Nephron progenitor cell (in vitro differentiated cells): ENCODE data around the gene TCEAL9.

Source experiments
- DNase-seq: peaks from one replicate; pipeline ENCODE4 v3.0.0; 2021
- H3K27ac Mint-ChIP-seq: 2 replicates; pipeline ENCODE4 v1.8.0; 2021; ENCODE audit warnings: mild to moderate bottlenecking, moderate library complexity, mixed read lengths
- H3K27me3 Mint-ChIP-seq: 2 replicates; pipeline ENCODE4 v1.8.0; 2021; ENCODE audit warnings: mild to moderate bottlenecking, low read depth, mixed read lengths; ENCODE audit not compliant: poor library complexity
- H3K36me3 Mint-ChIP-seq: 2 replicates; pipeline ENCODE4 v1.8.0; 2021; ENCODE audit warnings: low read depth, mixed read lengths
- H3K4me1 Mint-ChIP-seq: 2 replicates; pipeline ENCODE4 v1.8.0; 2021; ENCODE audit warnings: mixed read lengths
- H3K4me3 Mint-ChIP-seq: 2 replicates; pipeline ENCODE4 v1.8.0; 2021; ENCODE audit warnings: mild to moderate bottlenecking, moderate library complexity, mixed read lengths
- H3K9me3 Mint-ChIP-seq: 2 replicates; pipeline ENCODE4 v1.8.0; 2021; ENCODE audit warnings: mild to moderate bottlenecking, moderate library complexity, mixed read lengths
- CTCF ChIP-seq: fragments of 200-600 bp; sonication (generic); IDR thresholded peaks from 2 replicates; pipeline ENCODE4 v1.5.0; 2021; ENCODE audit warnings: antibody characterized with exemption

Gene TCEAL9

GRCh38 chrX:103393487-103393886 lies 37.2 kb downstream of the TCEAL9 start:
- no peaks in the 10 kb centered on the region for H3K36me3 Mint-ChIP-seq
- H3K4me1 Mint-ChIP-seq: peaks cover 31% of the 10 kb centered on the region
- H3K27ac Mint-ChIP-seq: no peak overlapping the region
- H3K9me3 Mint-ChIP-seq: peaks cover 34% of the 10 kb centered on the region
- peaks cover 4% of the 10 kb centered on the region for H3K27me3 Mint-ChIP-seq
- no peak for DNase-seq
- no peak overlapping the region for H3K4me3 Mint-ChIP-seq
- no peak for TF ChIP-seq CTCF

- Mint-ChIP-seq H3K4me3 (no peak overlapping the region), H3K4me1 (peaks cover 50% of the 10 kb centered on the region), H3K27me3 (peaks cover 4% of the 10 kb centered on the region), H3K36me3 (no peaks in the 10 kb centered on the region), H3K27ac (no peak overlapping the region), H3K9me3 (peaks cover 27% of the 10 kb centered on the region)
- DNase-seq: no peak
- no peak for TF ChIP-seq CTCF
Measured at GRCh38 chrX:103396186-103396585, 39.9 kb downstream of the TCEAL9 start.

GRCh38 chrX:103396660-103397059 lies 40.4 kb downstream of the TCEAL9 start:
- Mint-ChIP-seq H3K9me3 (peaks cover 24% of the 10 kb centered on the region), H3K4me3 (no peak overlapping the region), H3K27me3 (peaks cover 4% of the 10 kb centered on the region), H3K27ac (no peak overlapping the region), H3K4me1 (peaks cover 54% of the 10 kb centered on the region), H3K36me3 (no peaks in the 10 kb centered on the region)
- no peak for DNase-seq
- TF ChIP-seq CTCF: no peak

GRCh38 chrX:103397707-103398106 lies 41.4 kb downstream of the TCEAL9 start:
- no peak overlapping the region for H3K4me3 Mint-ChIP-seq
- DNase-seq: no peak
- H3K27ac Mint-ChIP-seq: no peak overlapping the region
- no peak for TF ChIP-seq CTCF
- peaks cover 7% of the 10 kb centered on the region for H3K27me3 Mint-ChIP-seq
- peaks cover 60% of the 10 kb centered on the region for H3K4me1 Mint-ChIP-seq
- no peaks in the 10 kb centered on the region for H3K36me3 Mint-ChIP-seq
- H3K9me3 Mint-ChIP-seq: peaks cover 21% of the 10 kb centered on the region

GRCh38 chrX:103398421-103398864 lies 42.1 kb downstream of the TCEAL9 start:
- Mint-ChIP-seq H3K36me3 (no peaks in the 10 kb centered on the region), H3K27ac (no peak overlapping the region), H3K4me1 (peaks cover 64% of the 10 kb centered on the region), H3K27me3 (peaks cover 12% of the 10 kb centered on the region), H3K9me3 (peaks cover 19% of the 10 kb centered on the region), H3K4me3 (no peak overlapping the region)
- no peak for TF ChIP-seq CTCF
- DNase-seq: no peak

GRCh38 chrX:103399744-103400143 lies 43.4 kb downstream of the TCEAL9 start:
- Mint-ChIP-seq H3K36me3 (no peaks in the 10 kb centered on the region), H3K27ac (no peak overlapping the region), H3K4me1 (peaks cover 68% of the 10 kb centered on the region), H3K27me3 (peaks cover 15% of the 10 kb centered on the region), H3K9me3 (peaks cover 23% of the 10 kb centered on the region), H3K4me3 (no peak overlapping the region)
- no peak for DNase-seq
- TF ChIP-seq CTCF: no peak
